Fibroblast of pulmonary artery (primary cell): ENCODE results near the gene MGLL.

Experiments
- DNase-seq: peaks from one replicate; pipeline ENCODE4 v3.0.0-alpha.2; 2010; ENCODE audit warnings: low read depth
- H3K4me3 ChIP-seq: replicated peaks from 2 replicates; pipeline ENCODE4 v1.5.1; 2011; ENCODE audit warnings: low read depth, mild to moderate bottlenecking, control low read depth, low read length, moderate library complexity
- CTCF ChIP-seq: IDR thresholded peaks from 2 replicates; pipeline ENCODE4 v1.5.1; 2011; ENCODE audit warnings: mild to moderate bottlenecking, control low read depth, low read length, inconsistent platforms; ENCODE audit errors: missing control alignments

MGLL gene

GRCh38 chr3:127787071-127787490 lies 35.2 kb downstream of the MGLL start:
- no peak for TF ChIP-seq CTCF
- no peak for DNase-seq
- H3K4me3 ChIP-seq: no peak overlapping the region

- no peak overlapping the region for H3K4me3 ChIP-seq
- no peak for TF ChIP-seq CTCF
- DNase-seq: no peak
Observed at GRCh38 chr3:127786353-127787070, 35.8 kb downstream of the MGLL start.

GRCh38 chr3:127785711-127786265 lies 36.5 kb downstream of the MGLL start:
- TF ChIP-seq CTCF: no peak
- no peak for DNase-seq
- no peak overlapping the region for H3K4me3 ChIP-seq

GRCh38 chr3:127784865-127785710 lies 37.2 kb downstream of the MGLL start:
- TF ChIP-seq CTCF: no peak
- DNase-seq: no peak
- no peak overlapping the region for H3K4me3 ChIP-seq

- H3K4me3 ChIP-seq: no peak overlapping the region
- no peak for TF ChIP-seq CTCF
- no peak for DNase-seq
Observed at GRCh38 chr3:127784283-127784682, 38.0 kb downstream of the MGLL start.

GRCh38 chr3:127783642-127784160 lies 38.6 kb downstream of the MGLL start:
- no peak for DNase-seq
- TF ChIP-seq CTCF: no peak
- H3K4me3 ChIP-seq: no peak overlapping the region
